GM10266 (cell line): ENCODE results near the gene KRTAP4-1.
"Not testable (repeated sequence)": the region's sequence is repeated elsewhere in the genome, so short reads cannot be mapped to it uniquely, and the experiment has no call there.

Experiments
- DNase-seq: peaks from one replicate; pipeline ENCODE4 v3.0.0; 2012; ENCODE audit errors: extremely low spot score
- CTCF ChIP-seq: IDR thresholded peaks from 2 replicates; pipeline ENCODE4 v1.5.1; 2012; ENCODE audit warnings: mild to moderate bottlenecking, low read depth; ENCODE audit not compliant: control insufficient read depth, insufficient read depth; ENCODE audit errors: missing control alignments

Gene KRTAP4-1

GRCh38 chr17:41212524-41213169 lies 27.9 kb upstream of the KRTAP4-1 start:
- no peak for DNase-seq
- no peak for TF ChIP-seq CTCF

GRCh38 chr17:41211845-41212466 lies 27.2 kb upstream of the KRTAP4-1 start:
- TF ChIP-seq CTCF = no peak
- DNase-seq = no peak

GRCh38 chr17:41199421-41200078 lies 14.8 kb upstream of the KRTAP4-1 start:
- no peak for DNase-seq

GRCh38 chr17:41196068-41196467 lies 11.4 kb upstream of the KRTAP4-1 start:
- DNase-seq = no peak
- TF ChIP-seq CTCF = no peak

More at GRCh38 chr17:41199421-41200078, 14.8 kb upstream of the KRTAP4-1 start:
- no peak for TF ChIP-seq CTCF

DNA sequence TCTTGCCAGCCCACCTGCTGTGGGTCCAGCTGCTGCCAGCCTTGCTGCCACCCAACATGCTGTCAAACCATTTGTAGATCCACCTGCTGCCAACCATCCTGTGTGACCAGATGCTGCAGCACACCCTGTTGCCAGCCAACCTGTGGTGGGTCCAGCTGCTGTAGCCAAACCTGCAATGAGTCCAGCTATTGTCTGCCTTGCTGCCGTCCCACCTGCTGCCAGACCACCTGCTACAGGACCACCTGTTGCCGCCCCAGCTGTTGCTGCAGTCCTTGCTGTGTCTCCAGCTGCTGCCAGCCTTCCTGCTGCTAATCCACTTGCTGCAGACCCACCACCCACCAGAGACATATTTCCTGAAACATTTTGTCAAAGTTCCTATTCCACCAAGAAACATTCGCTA lies 5.6 kb upstream of the KRTAP4-1 start:
- TF ChIP-seq CTCF = no peak
- no peak for DNase-seq

- DNase-seq = not testable (repeated sequence)
These were observed 5.2 kb upstream of the KRTAP4-1 start, which contains the start of gene KRTAP9-1 for GRCh38 chr17:41189837-41190318. Gene KRTAP9-1 (plus strand): TSS chr17:41189887. CDS start chr17:41189887, 0 bp downstream.

DNA sequence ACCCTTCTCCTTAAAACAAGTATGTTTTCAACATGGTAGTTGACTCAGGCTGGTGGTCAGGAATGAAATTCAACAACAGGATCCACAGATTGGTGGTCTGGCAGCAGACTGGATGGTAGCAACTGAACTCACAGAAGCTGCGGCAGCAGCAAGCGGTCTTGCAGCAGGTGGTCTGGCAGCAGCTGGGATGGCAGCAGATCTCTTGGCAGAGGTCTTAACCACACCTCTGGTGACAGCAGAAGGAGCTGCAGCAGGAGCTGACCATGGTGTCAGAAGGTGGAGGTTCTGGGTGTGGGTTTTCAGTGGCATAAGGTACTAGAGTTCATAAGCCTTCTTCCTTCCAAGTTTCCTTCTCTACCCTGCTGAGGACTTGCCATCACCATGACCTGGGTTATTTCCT lies 2.2 kb upstream of the KRTAP4-1 start:
- TF ChIP-seq CTCF = no peak
- no peak for DNase-seq
